HG02884 (cell line): Measurements from ENCODE around the gene ST8SIA4.

Experiments used
- ATAC-seq: cut with Tn5 transposase; IDR thresholded peaks from one replicate; pipeline ENCODE4 v1.9.1; 2021; ENCODE audit warnings: mild to moderate bottlenecking, moderate library complexity; ENCODE audit not compliant: unreplicated experiment

ST8SIA4 gene

GRCh38 chr5:100872408-100873190 is 30.5 kb downstream of the ST8SIA4 start:
- peak; percentile 50 for ATAC-seq

- no peak for ATAC-seq
Measured at GRCh38 chr5:100867039-100867562, 36.0 kb downstream of the ST8SIA4 start.

GRCh38 chr5:100864931-100865330 is 38.2 kb downstream of the ST8SIA4 start:
- no peak for ATAC-seq

GRCh38 chr5:100863739-100864138 is 39.3 kb downstream of the ST8SIA4 start:
- no peak for ATAC-seq

- no peak for ATAC-seq
Measured at GRCh38 chr5:100861148-100861547, 41.9 kb downstream of the ST8SIA4 start.

- ATAC-seq = peak; percentile 37
Measured at GRCh38 chr5:100860407-100860806, 42.7 kb downstream of the ST8SIA4 start.

GRCh38 chr5:100858987-100859545 is 44.0 kb downstream of the ST8SIA4 start:
- ATAC-seq = no peak

- no peak for ATAC-seq
Measured at GRCh38 chr5:100856462-100856861, 46.6 kb downstream of the ST8SIA4 start.

GRCh38 chr5:100855937-100856430 is 47.1 kb downstream of the ST8SIA4 start:
- no peak for ATAC-seq

GRCh38 chr5:100855295-100855694 is 47.8 kb downstream of the ST8SIA4 start:
- no peak for ATAC-seq

GRCh38 chr5:100854591-100854990 is 48.5 kb downstream of the ST8SIA4 start:
- no peak for ATAC-seq

- no peak for ATAC-seq
Measured at GRCh38 chr5:100853582-100853981, 49.5 kb downstream of the ST8SIA4 start.

GRCh38 chr5:100852988-100853449 is 50.1 kb downstream of the ST8SIA4 start:
- ATAC-seq = peak; percentile 92

GRCh38 chr5:100852051-100852450 is 51.0 kb downstream of the ST8SIA4 start:
- ATAC-seq = no peak

- no peak for ATAC-seq
Measured at GRCh38 chr5:100846772-100847171, 56.3 kb downstream of the ST8SIA4 start.

- ATAC-seq = no peak
Measured at GRCh38 chr5:100842080-100842479, 61.0 kb downstream of the ST8SIA4 start.

- peak; percentile 37 for ATAC-seq
Measured at GRCh38 chr5:100841358-100842076, 61.6 kb downstream of the ST8SIA4 start.

- no peak for ATAC-seq
Measured at GRCh38 chr5:100840789-100841188, 62.3 kb downstream of the ST8SIA4 start.

GRCh38 chr5:100840370-100840769 is 62.7 kb downstream of the ST8SIA4 start:
- ATAC-seq = peak; percentile 77

- peak; percentile 21 for ATAC-seq
Measured at GRCh38 chr5:100838048-100838473, 65.0 kb downstream of the ST8SIA4 start.

- ATAC-seq = no peak
Measured at GRCh38 chr5:100834519-100834918, 68.6 kb downstream of the ST8SIA4 start.
